Endothelial cell of umbilical vein (primary cell): Measurements from ENCODE around the gene RAI2. TPM values are rescaled to one million over a fixed set of nuclear protein-coding genes. Genes with fewer than 3 reads are reported as not detected.

Source experiments
- BruUV-seq: library from RNA; stranded (reverse); fragments of 400-500 nt; replicated peaks from 2 replicates; lab custom pipeline; 2021; lab: Mats Ljungman, UMichigan
- CTCF ChIA-PET: fragments of 300-600, 350-600 bp; sonication (Branson Sonifier 250); formaldehyde crosslinking; loops from one replicate; lab custom pipeline; 2021; ENCODE audit warnings: antibody characterized with exemption, inconsistent platforms; lab: Charles Lee
- POLR2A ChIA-PET: fragments of 300-600, 350-600 bp; sonication (Branson Sonifier 250); formaldehyde crosslinking; loops from one replicate; lab custom pipeline; 2021; ENCODE audit warnings: antibody characterized with exemption, inconsistent platforms; lab: Charles Lee
- DNase-seq: peaks from one replicate; pipeline ENCODE4 v3.0.0-alpha.2; 2011; ENCODE audit warnings: low read depth, low spot score
- FAIRE-seq: peaks from 2 replicates; lab custom pipeline; 2011; peaks lifted over from hg19 to GRCh38; lab: Jason Lieb, UNC
- H2AFZ ChIP-seq: 2 replicates; pipeline ENCODE4 v1.6.0; 2012; ENCODE audit warnings: low read depth, low read length, control low read depth, inconsistent platforms
- H3K27ac ChIP-seq: 2 replicates; pipeline ENCODE4 v1.5.1; 2011; ENCODE audit warnings: low read depth, mild to moderate bottlenecking, control low read depth, low read length, moderate library complexity; ENCODE audit not compliant: insufficient read depth
- H3K27me3 ChIP-seq, 2 experiments: 2 replicates each; pipeline versions ENCODE4 v1.6.0 to v1.6.1; 2011; ENCODE audit warnings: low read length in 2 of 2, mixed read lengths in 1 of 2; ENCODE audit not compliant: control insufficient read depth in 2 of 2, insufficient read depth in 2 of 2
- H3K36me3 ChIP-seq, 2 experiments: 2 replicates in 1 of 2; 3 replicates in 1 of 2; pipeline ENCODE4 v1.5.1; 2011; ENCODE audit warnings: low read length in 2 of 2, mild to moderate bottlenecking in 1 of 2, moderate library complexity in 1 of 2; ENCODE audit not compliant: control insufficient read depth in 2 of 2, insufficient read depth in 2 of 2; ENCODE audit errors: extremely low read depth in 1 of 2
- H3K4me1 ChIP-seq: 3 replicates; pipeline ENCODE4 v1.5.1; 2011; ENCODE audit warnings: mild to moderate bottlenecking, low read length; ENCODE audit not compliant: control insufficient read depth, insufficient read depth; ENCODE audit errors: extremely low read depth
- H3K4me2 ChIP-seq: 2 replicates; pipeline ENCODE4 v1.6.1; 2011; ENCODE audit warnings: low read length, control low read depth, mixed read lengths; ENCODE audit not compliant: insufficient read depth
- H3K4me3 ChIP-seq, 3 experiments: fragments of 200-600 bp in 1 of 3; sonication (generic), shearing (Covaris generic) in 1 of 3; replicated peaks in 1 of 3; 2 replicates each; pipeline ENCODE4 v1.5.1; 2011 to 2016; ENCODE audit warnings: control low read depth in 3 of 3, low read length in 3 of 3, mild to moderate bottlenecking in 2 of 3, inconsistent platforms in 1 of 3, low read depth in 1 of 3, moderate library complexity in 1 of 3; ENCODE audit not compliant: insufficient read depth in 1 of 3
- H3K79me2 ChIP-seq: 2 replicates; pipeline ENCODE4 v1.6.0; 2012; ENCODE audit warnings: low read length, inconsistent platforms; ENCODE audit not compliant: control insufficient read depth, insufficient read depth
- H3K9ac ChIP-seq: replicated peaks from 2 replicates; pipeline ENCODE3; 2011; ENCODE audit warnings: low read length, control low read depth; ENCODE audit not compliant: insufficient read depth; ENCODE audit errors: extremely low read depth
- H3K9me1 ChIP-seq: replicated peaks from 3 replicates; pipeline ENCODE4 v1.6.0; 2011; ENCODE audit warnings: mild to moderate bottlenecking, low read length; ENCODE audit not compliant: control insufficient read depth, insufficient read depth; ENCODE audit errors: extremely low read depth
- H3K9me3 ChIP-seq: replicated peaks from 2 replicates; pipeline ENCODE4 v1.5.1; 2012; ENCODE audit warnings: low read length, inconsistent platforms; ENCODE audit not compliant: control insufficient read depth, insufficient read depth
- H4K20me1 ChIP-seq: replicated peaks from 2 replicates; pipeline ENCODE3; 2011; ENCODE audit warnings: mild to moderate bottlenecking, low read length; ENCODE audit not compliant: control insufficient read depth, insufficient read depth; ENCODE audit errors: extremely low read depth
- CTCF ChIP-seq, 2 donors: IDR thresholded peaks; 1 replicate in 1 of 2; 2 replicates in 1 of 2; pipeline ENCODE4 v1.5.1; 2011; ENCODE audit warnings: low read length in 2 of 2, mild to moderate bottlenecking in 2 of 2, moderate library complexity in 2 of 2, control low read depth in 1 of 2, inconsistent platforms in 1 of 2, low read depth in 1 of 2; ENCODE audit not compliant: insufficient read depth in 1 of 2; ENCODE audit errors: extremely low read depth in 1 of 2
- EZH2 ChIP-seq: IDR thresholded peaks from 2 replicates; pipeline ENCODE4 v1.6.1; 2012; ENCODE audit warnings: borderline replicate concordance, low read depth, mild to moderate bottlenecking, moderate library complexity, low read length, inconsistent platforms; ENCODE audit not compliant: severe bottlenecking
- FOS ChIP-seq: IDR thresholded peaks from 2 replicates; pipeline ENCODE4 v1.6.1; 2011; ENCODE audit warnings: mild to moderate bottlenecking, low read length, moderate library complexity, borderline replicate concordance; ENCODE audit not compliant: insufficient read depth
- GATA2 ChIP-seq: IDR thresholded peaks from 2 replicates; pipeline ENCODE4 v1.7.0; 2011; ENCODE audit warnings: low read depth, mild to moderate bottlenecking, moderate library complexity, mixed read lengths, low read length; ENCODE audit not compliant: insufficient read length, insufficient read depth
- JUN ChIP-seq: IDR thresholded peaks from 2 replicates; pipeline ENCODE4 v1.6.1; 2011; ENCODE audit warnings: borderline replicate concordance, low read depth; ENCODE audit not compliant: insufficient read length, insufficient read depth
- MAX ChIP-seq: IDR thresholded peaks from 2 replicates; pipeline ENCODE4 v1.6.1; 2011; ENCODE audit not compliant: insufficient read depth, insufficient read length
- MYC ChIP-seq: IDR thresholded peaks from one replicate; pipeline ENCODE4 v1.6.1; 2011; ENCODE audit warnings: mild to moderate bottlenecking, low read depth, low read length
- POLR2A ChIP-seq: IDR thresholded peaks from 2 replicates; pipeline ENCODE4 v1.6.1; 2012; ENCODE audit warnings: low read depth, mild to moderate bottlenecking, control low read depth, low read length
- POLR2AphosphoS5 ChIP-seq: IDR thresholded peaks from 2 replicates; pipeline ENCODE4 v1.6.1; 2012; ENCODE audit warnings: low read depth, mild to moderate bottlenecking, control low read depth, low read length, moderate library complexity; ENCODE audit not compliant: insufficient read depth
- dilution Hi-C: fragments of 300-500 bp; cut with MboI; formaldehyde crosslinking; loops from one replicate; pipeline ENCODE4 v1.15.0; 2019; ENCODE audit warnings: low sequenced_read_pairs; ENCODE audit not compliant: extremely low pct_ligation_motif_present
- intact Hi-C: fragments of 100-400 bp; cut with micrococcal nuclease; formaldehyde crosslinking; loops from one replicate; pipeline ENCODE4 v1.10.0; 2022
- polyA plus RNA-seq, 4 experiments: library from polyadenylated mRNA; depleted of rRNA in 3 of 4; stranded (reverse) in 3 of 4; unstranded in 1 of 4; fragments of >200 nt; gene quantifications; 2 replicates each; pipeline versions ENCODE4 v1.2.1 to v1.2.3, GENCODE V29; 2011 to 2012; ENCODE audit warnings: missing spikeins in 1 of 4
- total RNA-seq: library from RNA; stranded (reverse); gene quantifications from 2 replicates; pipeline ENCODE4 v1.2.3, GENCODE V29; 2021

Gene RAI2
- total and polyA plus RNA-seq, 2 donors (not counting 3 experiments of a cell fraction or from before 2014, with no cell fraction given): 0.19 to 0.91 TPM

DNA sequence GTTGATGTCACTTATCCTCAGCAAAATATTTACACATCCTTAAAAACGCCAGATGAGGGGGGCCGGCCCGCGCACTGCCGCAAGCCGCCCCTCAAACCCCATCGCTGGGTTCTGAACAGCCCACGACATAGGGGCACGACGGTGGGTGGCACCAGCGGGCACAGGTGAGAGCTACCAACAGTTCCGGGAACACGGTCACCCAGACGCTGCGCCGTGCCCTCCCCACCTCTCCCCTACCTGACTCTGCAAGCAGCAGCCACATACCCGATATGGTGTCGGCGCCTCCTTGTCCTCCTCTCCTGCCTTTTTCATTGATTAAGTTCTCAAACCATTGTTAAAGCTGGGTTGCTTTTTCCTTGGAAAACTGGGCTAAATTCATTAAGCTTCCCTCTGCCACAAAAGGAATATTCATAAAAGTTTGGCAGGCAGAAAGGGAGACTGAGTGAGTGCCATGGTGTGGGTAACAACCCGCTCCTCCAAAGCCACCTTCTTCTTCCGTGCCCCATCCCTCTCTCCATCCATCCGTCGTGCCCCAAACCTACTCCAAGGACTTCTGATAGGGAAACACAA, 1.4 kb downstream of the RAI2 start:
- peaks cover 17 to 36% of the 10 kb centered on the region in 2 experiments for H3K27me3 ChIP-seq
- no peaks in the 10 kb centered on the region for H3K9me3 ChIP-seq
- H3K4me2 ChIP-seq: peak overlapping the region; percentile 42
- no peaks in the 10 kb centered on the region for H4K20me1 ChIP-seq
- intact Hi-C loops: no loop called here
- H3K79me2 ChIP-seq: no peaks in the 10 kb centered on the region
- CTCF ChIA-PET: interaction anchor here (0.6 to 0.9 kb wide), 2 partner anchors 47 to 518 kb away, joined by 3 read pairs; no protein-coding TSS in a partner anchor
- DNase-seq (no peak), FAIRE-seq (peak; percentile 12)
- no peak overlapping the region for H3K27ac ChIP-seq
- POLR2A ChIA-PET: no interaction called here
- H3K4me3 ChIP-seq: peak overlapping the region in 1 of 3 experiments; percentile 17
- H3K9ac ChIP-seq: no peak overlapping the region
- TF ChIP-seq EZH2 (peak; percentile 72), CTCF (IDR thresholded peaks at IDR 0.05; ENCODE audit: extremely low read depth in 1 of 2, insufficient read depth in 1 of 2, low read depth in 1 of 2, low read length in 2 of 2) (no peak)
- no TSS peak for BruUV-seq
- peaks cover 4% of the 10 kb centered on the region for H3K4me1 ChIP-seq
- dilution Hi-C loops: no loop called here
- no peaks in the 10 kb centered on the region for H3K36me3 ChIP-seq
- no peaks in the 10 kb centered on the region for H3K9me1 ChIP-seq
- peak overlapping the region; percentile 29 for H2AFZ ChIP-seq

- Histone ChIP-seq H3K27me3 (peaks cover 6 to 12% of the 10 kb centered on the region in 2 experiments), H3K4me3 (no peak overlapping the region), H3K79me2 (no peaks in the 10 kb centered on the region), H3K9me1 (no peaks in the 10 kb centered on the region), H3K9me3 (no peaks in the 10 kb centered on the region), H3K9ac (no peak overlapping the region), H3K4me1 (no peaks in the 10 kb centered on the region), H3K4me2 (no peak overlapping the region), H4K20me1 (no peaks in the 10 kb centered on the region), H2AFZ (no peak overlapping the region), H3K36me3 (no peaks in the 10 kb centered on the region), H3K27ac (no peak overlapping the region)
- DNase-seq: no peak
- CTCF ChIA-PET: no interaction called here
- no peak for TF ChIP-seq POLR2AphosphoS5
- no peak for TF ChIP-seq EZH2
- no peak for TF ChIP-seq JUN
- TF ChIP-seq MAX: no peak
- no peak for TF ChIP-seq FOS
- TF ChIP-seq MYC: no peak
- TF ChIP-seq POLR2A: no peak
- no peak for TF ChIP-seq CTCF (IDR thresholded peaks at IDR 0.05; ENCODE audit: extremely low read depth in 1 of 2, insufficient read depth in 1 of 2, low read depth in 1 of 2, low read length in 2 of 2)
- no peak for TF ChIP-seq GATA2
- intact Hi-C loops (no loop called here), dilution Hi-C loops (no loop called here)
- BruUV-seq: no TSS peak
- POLR2A ChIA-PET: no interaction called here
- FAIRE-seq: no peak
Measured at GRCh38 chrX:17854531-17854930, 6.6 kb downstream of the RAI2 start.
